Suprapubic skin (tissue), 3 donors: Measurements from ENCODE around the gene DDAH1.

Experiments used
- EP300 ChIP-seq: sonication (generic); formaldehyde crosslinking; IDR thresholded peaks from one replicate; pipeline ENCODE4 v1.6.1; 2017; ENCODE audit warnings: antibody characterized with exemption
- POLR2A ChIP-seq, 2 donors: fragments of 450-650 bp; IDR thresholded peaks; one replicate each; pipeline ENCODE4 v1.6.1; 2017; ENCODE audit warnings: antibody characterized with exemption in 2 of 2, mild to moderate bottlenecking in 2 of 2, moderate library complexity in 2 of 2
- TF ChIP-seq, protein P1 (sequence below), 2 donors: fragments of 200-600 bp in 1 of 2; fragments of 450-650 bp in 1 of 2; sonication (generic) in 1 of 2; IDR thresholded peaks; one replicate each; pipeline ENCODE4 v1.5.1; 2016 to 2019; ENCODE audit warnings: antibody characterized with exemption in 2 of 2, mild to moderate bottlenecking in 1 of 2, moderate library complexity in 1 of 2

DNA sequence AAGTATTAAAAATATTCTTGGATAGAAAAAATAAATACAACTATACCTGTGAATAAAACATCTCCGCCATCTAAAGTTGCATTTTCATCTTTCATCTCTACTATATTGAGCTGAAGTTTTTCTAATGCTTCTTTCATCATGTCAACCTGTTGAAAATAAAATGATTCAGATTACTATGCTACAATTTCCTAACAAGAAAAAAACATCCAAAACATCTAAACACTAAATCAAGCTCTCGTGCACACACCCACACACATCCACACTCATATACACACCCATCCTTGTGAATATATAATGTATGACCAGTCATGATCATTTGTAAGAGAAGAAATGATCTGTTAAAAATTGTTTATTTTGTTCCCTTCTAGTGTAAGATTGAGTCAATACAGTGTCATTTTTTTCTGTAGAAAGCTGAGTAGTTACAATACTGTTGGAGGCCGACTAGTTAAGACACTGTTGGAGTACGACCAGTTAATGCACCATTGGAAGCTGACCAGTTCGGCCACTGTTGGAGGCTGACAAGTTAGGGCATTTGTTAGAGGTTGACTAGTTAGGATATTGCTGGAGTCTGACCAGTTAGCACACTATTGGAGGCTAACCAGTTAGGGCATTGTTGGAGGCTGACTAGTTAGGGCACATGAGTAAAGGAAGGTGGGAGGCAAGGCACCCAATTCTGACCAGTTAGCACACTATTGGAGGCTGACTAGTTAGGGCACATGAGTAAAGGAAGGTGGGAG is 106.1 kb downstream of the DDAH1 start:
- TF ChIP-seq POLR2A (IDR thresholded peaks at IDR 0.05) (no peak), EP300 (no peak)
- TF ChIP-seq, protein P1, sequence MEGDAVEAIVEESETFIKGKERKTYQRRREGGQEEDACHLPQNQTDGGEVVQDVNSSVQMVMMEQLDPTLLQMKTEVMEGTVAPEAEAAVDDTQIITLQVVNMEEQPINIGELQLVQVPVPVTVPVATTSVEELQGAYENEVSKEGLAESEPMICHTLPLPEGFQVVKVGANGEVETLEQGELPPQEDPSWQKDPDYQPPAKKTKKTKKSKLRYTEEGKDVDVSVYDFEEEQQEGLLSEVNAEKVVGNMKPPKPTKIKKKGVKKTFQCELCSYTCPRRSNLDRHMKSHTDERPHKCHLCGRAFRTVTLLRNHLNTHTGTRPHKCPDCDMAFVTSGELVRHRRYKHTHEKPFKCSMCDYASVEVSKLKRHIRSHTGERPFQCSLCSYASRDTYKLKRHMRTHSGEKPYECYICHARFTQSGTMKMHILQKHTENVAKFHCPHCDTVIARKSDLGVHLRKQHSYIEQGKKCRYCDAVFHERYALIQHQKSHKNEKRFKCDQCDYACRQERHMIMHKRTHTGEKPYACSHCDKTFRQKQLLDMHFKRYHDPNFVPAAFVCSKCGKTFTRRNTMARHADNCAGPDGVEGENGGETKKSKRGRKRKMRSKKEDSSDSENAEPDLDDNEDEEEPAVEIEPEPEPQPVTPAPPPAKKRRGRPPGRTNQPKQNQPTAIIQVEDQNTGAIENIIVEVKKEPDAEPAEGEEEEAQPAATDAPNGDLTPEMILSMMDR (IDR thresholded peaks at IDR 0.05): no peak
